ENCODE data around the gene ACOT12.

DNA sequence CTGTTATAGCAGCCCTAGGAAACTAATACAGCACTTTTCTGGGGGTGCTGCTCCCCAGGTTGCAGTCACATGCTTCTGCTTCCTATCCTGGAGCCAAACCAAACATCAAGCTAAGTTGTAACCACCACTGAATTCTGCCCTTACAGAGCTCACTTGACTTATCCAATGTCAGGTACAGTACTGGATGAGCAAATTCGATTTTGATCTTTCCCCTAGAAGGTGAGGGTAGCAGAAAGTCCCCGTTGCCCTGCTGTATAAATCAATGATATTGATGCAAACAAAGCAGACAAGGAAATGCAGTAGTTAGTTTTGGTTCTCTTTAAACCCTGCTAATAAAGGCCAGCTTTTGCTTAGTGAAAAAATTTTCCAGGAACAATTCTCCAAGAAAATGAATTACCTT, 56.1 kb downstream of the ACOT12 start:
- TF ChIP-seq, protein P1, sequence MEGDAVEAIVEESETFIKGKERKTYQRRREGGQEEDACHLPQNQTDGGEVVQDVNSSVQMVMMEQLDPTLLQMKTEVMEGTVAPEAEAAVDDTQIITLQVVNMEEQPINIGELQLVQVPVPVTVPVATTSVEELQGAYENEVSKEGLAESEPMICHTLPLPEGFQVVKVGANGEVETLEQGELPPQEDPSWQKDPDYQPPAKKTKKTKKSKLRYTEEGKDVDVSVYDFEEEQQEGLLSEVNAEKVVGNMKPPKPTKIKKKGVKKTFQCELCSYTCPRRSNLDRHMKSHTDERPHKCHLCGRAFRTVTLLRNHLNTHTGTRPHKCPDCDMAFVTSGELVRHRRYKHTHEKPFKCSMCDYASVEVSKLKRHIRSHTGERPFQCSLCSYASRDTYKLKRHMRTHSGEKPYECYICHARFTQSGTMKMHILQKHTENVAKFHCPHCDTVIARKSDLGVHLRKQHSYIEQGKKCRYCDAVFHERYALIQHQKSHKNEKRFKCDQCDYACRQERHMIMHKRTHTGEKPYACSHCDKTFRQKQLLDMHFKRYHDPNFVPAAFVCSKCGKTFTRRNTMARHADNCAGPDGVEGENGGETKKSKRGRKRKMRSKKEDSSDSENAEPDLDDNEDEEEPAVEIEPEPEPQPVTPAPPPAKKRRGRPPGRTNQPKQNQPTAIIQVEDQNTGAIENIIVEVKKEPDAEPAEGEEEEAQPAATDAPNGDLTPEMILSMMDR (IDR thresholded peaks at IDR 0.05), result no peak
- no peak for TF ChIP-seq POLR2A (IDR thresholded peaks at IDR 0.05)

Data from Peyer's patch (tissue), 4 donors.